A673 (cell line): ENCODE measurements around the gene CIT. TPM values are rescaled to one million over a fixed set of nuclear protein-coding genes. Genes with fewer than 3 reads are reported as not detected.

Experiments
- BruUV-seq: library from RNA; stranded (reverse); fragments of 400-500 nt; replicated peaks from 2 replicates; lab custom pipeline; 2021; lab: Mats Ljungman, UMichigan
- CTCF ChIA-PET: fragments of 300-600 bp; sonication (Branson Sonifier 250); formaldehyde crosslinking; loops from one replicate; lab custom pipeline; 2022; ENCODE audit warnings: antibody characterized with exemption; lab: Charles Lee
- POLR2A ChIA-PET: fragments of 300-600 bp; sonication (Branson Sonifier 250); formaldehyde crosslinking; loops from one replicate; lab custom pipeline; 2022; ENCODE audit warnings: antibody characterized with exemption; ENCODE audit not compliant: low non-redundant PET; lab: Charles Lee
- DNase-seq: peaks from one replicate; pipeline ENCODE4 v3.0.0-alpha.2; 2015; ENCODE audit warnings: low spot score
- H3K27ac ChIP-seq: fragments of 200-600 bp; sonication (generic); 2 replicates; pipeline ENCODE4 v1.5.1; 2016; ENCODE audit warnings: mixed run types, low read depth, mild to moderate bottlenecking, mixed read lengths, antibody characterized with exemption, low read length; ENCODE audit not compliant: poor library complexity, severe bottlenecking
- H3K27me3 ChIP-seq: fragments of 200-600 bp; sonication (generic); replicated peaks from 2 replicates; pipeline ENCODE4 v1.6.1; 2017; ENCODE audit warnings: mixed run types, low read depth, mild to moderate bottlenecking, mixed read lengths, antibody characterized with exemption, low read length; ENCODE audit not compliant: insufficient read depth, poor library complexity
- H3K36me3 ChIP-seq: fragments of 200-600 bp; sonication (generic); 2 replicates; pipeline ENCODE4 v1.6.1; 2016; ENCODE audit warnings: mixed run types, mild to moderate bottlenecking, mixed read lengths, antibody characterized with exemption, low read length; ENCODE audit not compliant: insufficient read depth, poor library complexity, severe bottlenecking
- H3K4me1 ChIP-seq: fragments of 200-600 bp; sonication (generic); 2 replicates; pipeline ENCODE4 v1.6.1; 2017; ENCODE audit warnings: mixed run types, mild to moderate bottlenecking, mixed read lengths, antibody characterized with exemption, low read length; ENCODE audit not compliant: insufficient read depth, poor library complexity, severe bottlenecking
- H3K4me3 ChIP-seq: fragments of 200-600 bp; sonication (generic); 2 replicates; pipeline ENCODE4 v1.5.1; 2016; ENCODE audit warnings: low read depth, mixed run types, mild to moderate bottlenecking, mixed read lengths, low read length; ENCODE audit not compliant: poor library complexity, severe bottlenecking
- H3K9me3 ChIP-seq: fragments of 200-600 bp; sonication (generic); 2 replicates; pipeline ENCODE4 v1.6.1; 2016; ENCODE audit warnings: mixed run types, low read depth, mild to moderate bottlenecking, mixed read lengths, antibody characterized with exemption, low read length; ENCODE audit not compliant: poor library complexity, severe bottlenecking
- EZH2 ChIP-seq: fragments of 200-600 bp; sonication (generic); IDR thresholded peaks from 2 replicates; pipeline ENCODE4 v1.6.1; 2017; ENCODE audit warnings: borderline replicate concordance, low read depth, mild to moderate bottlenecking, mixed read lengths, antibody characterized with exemption, low read length; ENCODE audit not compliant: poor library complexity, severe bottlenecking
- intact Hi-C: fragments of 100-400 bp; cut with micrococcal nuclease; formaldehyde crosslinking; loops from one replicate; pipeline ENCODE4 v1.10.0; 2022; ENCODE audit not compliant: unreplicated experiment
- total RNA-seq: library from RNA; stranded (reverse); gene quantifications from 2 replicates; pipeline ENCODE4 v1.2.3, GENCODE V29; 2021
- TF ChIP-seq, protein P1 (sequence below): fragments of 300-800, 200-600 bp; sonication (generic); conservative IDR thresholded peaks from 2 replicates; pipeline ENCODE4 v1.5.1; 2017; ENCODE audit warnings: low read depth, mild to moderate bottlenecking, antibody characterized with exemption, low read length, moderate library complexity, mixed read lengths

CIT gene
- total RNA-seq, 1 experiment from 2014 or later, result 62.4 TPM

DNA sequence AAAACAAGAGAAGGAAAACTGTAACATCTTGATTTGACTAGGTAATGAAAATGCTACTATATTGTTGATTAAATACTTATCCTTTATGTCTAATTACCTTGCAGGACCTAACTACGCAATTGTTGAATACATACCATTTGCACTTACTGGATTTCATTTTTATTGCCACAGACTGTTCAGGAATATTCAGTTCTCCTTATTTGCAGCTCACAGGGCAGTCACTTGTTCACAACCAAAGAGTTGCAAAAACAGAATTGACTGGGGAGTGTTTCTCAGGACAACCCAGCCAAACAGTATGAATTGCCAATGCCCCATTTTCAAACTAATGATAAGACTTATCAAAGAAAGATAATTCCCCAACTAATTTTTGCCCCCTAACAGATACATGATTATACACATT lies 49.4 kb downstream of the CIT start:
- H3K27me3 ChIP-seq, result no peaks in the 10 kb centered on the region
- peaks cover 5% of the 10 kb centered on the region for H3K36me3 ChIP-seq
- DNase-seq, result no peak
- intact Hi-C loops, result no loop called here
- H3K27ac ChIP-seq, result no peak overlapping the region
- H3K4me3 ChIP-seq, result no peak overlapping the region
- CTCF ChIA-PET, result no interaction called here
- POLR2A ChIA-PET, result no interaction called here
- no peak for TF ChIP-seq EZH2
- TF ChIP-seq, protein P1, sequence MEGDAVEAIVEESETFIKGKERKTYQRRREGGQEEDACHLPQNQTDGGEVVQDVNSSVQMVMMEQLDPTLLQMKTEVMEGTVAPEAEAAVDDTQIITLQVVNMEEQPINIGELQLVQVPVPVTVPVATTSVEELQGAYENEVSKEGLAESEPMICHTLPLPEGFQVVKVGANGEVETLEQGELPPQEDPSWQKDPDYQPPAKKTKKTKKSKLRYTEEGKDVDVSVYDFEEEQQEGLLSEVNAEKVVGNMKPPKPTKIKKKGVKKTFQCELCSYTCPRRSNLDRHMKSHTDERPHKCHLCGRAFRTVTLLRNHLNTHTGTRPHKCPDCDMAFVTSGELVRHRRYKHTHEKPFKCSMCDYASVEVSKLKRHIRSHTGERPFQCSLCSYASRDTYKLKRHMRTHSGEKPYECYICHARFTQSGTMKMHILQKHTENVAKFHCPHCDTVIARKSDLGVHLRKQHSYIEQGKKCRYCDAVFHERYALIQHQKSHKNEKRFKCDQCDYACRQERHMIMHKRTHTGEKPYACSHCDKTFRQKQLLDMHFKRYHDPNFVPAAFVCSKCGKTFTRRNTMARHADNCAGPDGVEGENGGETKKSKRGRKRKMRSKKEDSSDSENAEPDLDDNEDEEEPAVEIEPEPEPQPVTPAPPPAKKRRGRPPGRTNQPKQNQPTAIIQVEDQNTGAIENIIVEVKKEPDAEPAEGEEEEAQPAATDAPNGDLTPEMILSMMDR, result no peak
- H3K9me3 ChIP-seq, result no peaks in the 10 kb centered on the region
- H3K4me1 ChIP-seq, result no peaks in the 10 kb centered on the region
- BruUV-seq, result no TSS peak

DNA sequence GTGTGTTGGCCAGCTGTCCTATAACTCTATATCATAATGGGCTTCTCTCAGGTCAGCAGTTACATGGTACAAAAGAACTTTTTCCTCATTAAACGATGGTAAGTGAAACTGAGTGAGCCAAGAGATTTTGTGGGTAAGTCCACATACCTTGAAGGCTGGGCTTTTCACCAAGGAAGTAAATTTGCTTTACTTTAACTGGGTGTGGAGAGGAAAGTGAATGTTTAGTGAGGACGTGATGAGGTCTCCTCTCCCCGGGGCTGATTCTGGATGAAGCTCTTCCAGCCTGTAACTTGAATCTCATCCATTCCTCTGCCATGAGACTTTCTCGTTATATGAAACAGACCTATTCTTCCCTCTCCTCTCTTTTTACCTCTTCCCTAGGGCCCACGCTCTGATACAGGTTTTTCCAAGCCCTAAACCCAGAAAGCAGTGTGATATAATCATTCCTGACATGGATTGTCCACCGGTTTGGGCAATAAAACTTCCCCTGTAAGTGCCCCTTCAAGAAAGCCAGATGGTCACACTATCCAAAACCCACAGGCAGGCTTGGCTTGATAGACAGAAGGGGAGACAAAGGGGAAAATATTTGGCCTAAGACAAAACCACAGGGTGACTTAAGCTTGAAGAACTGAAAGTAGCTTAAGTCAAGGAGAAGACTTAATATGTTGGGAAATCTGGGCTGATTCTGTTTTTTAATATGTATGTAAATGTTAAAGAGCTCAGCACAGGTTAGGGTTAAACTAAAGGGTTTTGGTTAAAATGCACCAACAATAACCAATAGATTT lies 50.3 kb downstream of the CIT start:
- TF ChIP-seq, protein P1, result no peak
- no peak for TF ChIP-seq EZH2
- no peaks in the 10 kb centered on the region for H3K9me3 ChIP-seq
- DNase-seq, result no peak
- BruUV-seq, result no TSS peak
- no peaks in the 10 kb centered on the region for H3K27me3 ChIP-seq
- H3K36me3 ChIP-seq, result peaks cover 6% of the 10 kb centered on the region
- intact Hi-C loops, result no loop called here
- ChIA-PET POLR2A (no interaction called here), CTCF (no interaction called here)
- no peaks in the 10 kb centered on the region for H3K4me1 ChIP-seq
- no peak overlapping the region for H3K4me3 ChIP-seq
- no peak overlapping the region for H3K27ac ChIP-seq

- Histone ChIP-seq H3K4me1 (peaks cover 2% of the 10 kb centered on the region), H3K9me3 (no peaks in the 10 kb centered on the region), H3K27me3 (no peaks in the 10 kb centered on the region), H3K36me3 (peaks cover 11% of the 10 kb centered on the region), H3K27ac (no peak overlapping the region), H3K4me3 (no peak overlapping the region)
- no peak for DNase-seq
- no TSS peak for BruUV-seq
- intact Hi-C loops, result no loop called here
- no peak for TF ChIP-seq EZH2
- ChIA-PET CTCF (interaction anchor here (0.7 kb wide), 1 partner anchor 8 kb away, joined by 4 read pairs; no protein-coding TSS in a partner anchor), POLR2A (no interaction called here)
Measured at GRCh38 chr12:119825262-119825661, 51.9 kb downstream of the CIT start.
